Ovary (tissue), 3 donors: ENCODE results near the gene WDR6.

Source experiments
- EP300 ChIP-seq: sonication (generic); formaldehyde crosslinking; IDR thresholded peaks from one replicate; pipeline ENCODE4 v1.6.1; 2017; ENCODE audit warnings: antibody characterized with exemption
- TF ChIP-seq, protein P1 (sequence below), 3 donors: fragments of 450-650 bp in 2 of 3; fragments of 200-600 bp in 1 of 3; IDR thresholded peaks; one replicate each; pipeline versions ENCODE4 v1.5.1 to v1.8.0; 2016 to 2022; ENCODE audit warnings: antibody characterized with exemption in 3 of 3, mild to moderate bottlenecking in 1 of 3
- donor health status: DM: no; HTN: no; CAD: no.

DNA sequence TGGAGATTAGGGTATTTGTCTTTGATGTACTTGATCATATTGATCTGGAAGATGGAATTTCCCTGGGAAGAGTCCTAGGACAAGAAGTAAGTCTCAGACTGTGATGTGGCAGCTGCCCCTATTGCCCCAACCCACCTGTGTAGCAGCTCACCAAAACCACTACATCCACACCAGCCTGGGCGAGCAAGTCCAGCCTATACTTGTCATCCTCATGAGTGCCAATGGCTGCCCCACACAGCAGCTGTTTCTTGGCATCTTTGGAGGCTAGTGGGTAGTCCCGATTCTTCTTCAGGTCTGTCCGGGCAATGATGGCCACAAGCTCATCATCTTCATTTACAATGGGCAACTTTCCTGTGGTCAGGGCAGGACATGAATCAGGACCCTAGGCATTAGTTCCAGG is 19.3 kb downstream of the WDR6 start:
- TF ChIP-seq EP300 = no peak
- TF ChIP-seq, protein P1, sequence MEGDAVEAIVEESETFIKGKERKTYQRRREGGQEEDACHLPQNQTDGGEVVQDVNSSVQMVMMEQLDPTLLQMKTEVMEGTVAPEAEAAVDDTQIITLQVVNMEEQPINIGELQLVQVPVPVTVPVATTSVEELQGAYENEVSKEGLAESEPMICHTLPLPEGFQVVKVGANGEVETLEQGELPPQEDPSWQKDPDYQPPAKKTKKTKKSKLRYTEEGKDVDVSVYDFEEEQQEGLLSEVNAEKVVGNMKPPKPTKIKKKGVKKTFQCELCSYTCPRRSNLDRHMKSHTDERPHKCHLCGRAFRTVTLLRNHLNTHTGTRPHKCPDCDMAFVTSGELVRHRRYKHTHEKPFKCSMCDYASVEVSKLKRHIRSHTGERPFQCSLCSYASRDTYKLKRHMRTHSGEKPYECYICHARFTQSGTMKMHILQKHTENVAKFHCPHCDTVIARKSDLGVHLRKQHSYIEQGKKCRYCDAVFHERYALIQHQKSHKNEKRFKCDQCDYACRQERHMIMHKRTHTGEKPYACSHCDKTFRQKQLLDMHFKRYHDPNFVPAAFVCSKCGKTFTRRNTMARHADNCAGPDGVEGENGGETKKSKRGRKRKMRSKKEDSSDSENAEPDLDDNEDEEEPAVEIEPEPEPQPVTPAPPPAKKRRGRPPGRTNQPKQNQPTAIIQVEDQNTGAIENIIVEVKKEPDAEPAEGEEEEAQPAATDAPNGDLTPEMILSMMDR (IDR thresholded peaks at IDR 0.05) = no peak
